ENCODE measurements around the gene C17orf67.

The C17orf67 gene

GRCh38 chr17:56833809-56834379, at the start of gene C17orf67, which contains the start of gene DGKE:
TSS of gene C17orf67 (minus strand) at chr17:56833920. CDS start at chr17:56815810, 18,110 bp downstream.
TSS of gene DGKE (plus strand) at chr17:56834151. CDS start at chr17:56834796, 645 bp downstream.
- DNase-seq = peak; percentile 89 to 95

- no peak for DNase-seq
These were observed 48.1 kb upstream of the C17orf67 start for GRCh38 chr17:56881685-56882295.

- DNase-seq = no peak
These were observed 46.9 kb upstream of the C17orf67 start for GRCh38 chr17:56880571-56880970.

DNA sequence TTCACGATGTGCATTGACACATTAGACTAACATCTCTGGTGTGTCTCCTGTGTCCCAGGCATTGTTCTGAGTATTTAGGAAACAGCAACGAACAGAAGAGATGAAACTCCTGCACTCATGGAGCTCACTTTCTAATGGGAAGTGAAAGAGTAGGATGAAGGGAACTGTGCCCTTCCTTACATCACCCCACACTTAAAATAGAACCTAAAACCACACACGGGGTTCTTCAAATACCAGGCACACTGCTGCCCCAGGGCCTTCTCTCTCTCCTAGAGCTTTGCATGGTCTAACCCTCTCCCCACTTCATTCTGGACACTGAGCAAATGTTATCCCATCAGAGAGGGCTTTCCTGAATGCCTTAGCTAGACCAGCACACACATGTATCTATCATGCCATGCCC, 46.4 kb upstream of the C17orf67 start:
- peak in 1 of 2 donors; percentile 33 for DNase-seq

DNA sequence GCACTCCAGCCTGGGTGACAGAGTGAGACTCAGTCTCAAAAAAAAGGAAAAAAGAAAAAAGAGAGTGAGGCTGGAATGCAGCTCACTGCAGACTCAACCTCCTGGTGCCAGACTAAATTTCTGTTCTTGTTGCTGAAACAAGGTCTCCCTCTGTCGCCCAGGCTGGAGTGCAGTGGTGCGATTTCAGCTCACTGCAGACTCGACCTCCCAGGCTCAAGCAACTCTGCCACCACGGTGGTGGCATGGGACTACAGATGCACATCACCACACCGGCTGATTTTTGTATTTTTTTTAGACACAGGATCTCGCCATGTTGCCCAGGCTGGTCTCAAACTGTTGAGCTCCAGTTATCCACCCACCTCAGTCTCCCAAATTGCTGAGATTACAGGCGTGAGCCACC, 45.6 kb upstream of the C17orf67 start:
- DNase-seq = no peak

GRCh38 chr17:56876766-56877179, 43.1 kb upstream of the C17orf67 start:
- no peak for DNase-seq

DNA sequence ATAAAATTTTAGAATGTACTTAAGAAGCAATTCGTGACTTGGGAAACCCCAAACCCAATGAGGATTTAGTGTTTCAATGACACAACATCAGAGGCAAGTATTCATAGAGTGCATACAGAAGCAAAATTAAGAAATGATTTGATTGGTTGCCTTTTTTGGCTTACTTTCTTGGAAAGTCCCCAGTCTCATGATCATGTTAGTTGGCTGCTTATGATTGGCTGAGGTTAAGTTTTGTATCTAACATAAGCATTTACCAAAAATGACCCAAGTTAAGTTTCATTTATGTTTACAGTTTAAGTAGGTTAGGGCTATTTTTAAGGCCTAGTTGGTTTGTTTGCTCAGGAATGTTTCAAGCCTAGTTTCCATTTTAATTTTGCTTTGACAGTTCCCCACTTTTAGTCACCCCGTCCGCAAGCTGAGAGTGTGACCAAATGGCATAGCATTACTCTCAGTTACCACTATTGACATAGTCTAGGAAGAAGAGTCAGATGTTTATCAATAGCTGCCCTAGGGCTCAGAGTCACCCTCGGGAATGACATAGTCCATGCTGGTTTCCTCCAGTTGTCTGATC, 36.4 kb upstream of the C17orf67 start:
- DNase-seq = peak; percentile 56 to 62

DNA sequence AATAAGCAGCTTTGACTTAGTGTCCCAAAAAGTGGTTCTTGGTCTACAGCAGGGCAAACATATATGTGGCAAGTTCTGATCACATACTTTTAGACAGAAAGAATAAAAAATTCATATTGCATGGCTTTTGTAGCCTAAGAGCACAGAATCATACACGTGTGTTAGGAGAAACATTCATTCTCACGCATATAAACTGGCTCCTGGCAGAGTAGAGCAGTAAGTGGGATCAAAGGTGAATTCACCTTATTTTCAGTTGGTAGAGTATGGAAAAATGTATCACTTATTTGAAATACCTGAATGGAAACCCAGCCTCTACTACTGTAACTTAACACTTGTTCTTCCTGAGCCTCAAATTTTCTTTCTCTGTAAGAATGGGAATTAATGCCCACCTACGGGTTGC, 35.0 kb upstream of the C17orf67 start:
- DNase-seq = no peak

- DNase-seq = peak in 1 of 2 donors; percentile 34
These were observed 34.2 kb upstream of the C17orf67 start for GRCh38 chr17:56867948-56868376.

DNA sequence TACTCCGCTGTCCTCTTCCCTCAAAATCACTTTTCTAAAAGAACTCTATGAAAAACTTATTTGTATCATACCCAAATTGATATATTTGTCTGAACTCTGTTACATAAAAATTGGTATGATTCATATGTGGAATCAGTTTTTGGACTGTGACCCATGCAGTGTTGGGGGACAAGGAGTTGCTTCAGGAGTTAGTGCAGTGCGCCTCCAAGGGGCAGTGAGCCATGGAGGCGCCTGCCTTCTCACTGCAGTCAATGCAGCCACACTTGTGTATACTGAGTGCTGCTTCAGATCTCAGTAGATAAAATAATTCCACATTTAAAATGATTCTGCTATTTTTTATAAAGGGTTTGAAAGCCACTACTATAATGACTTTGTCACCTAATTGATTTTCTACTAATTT, 32.8 kb upstream of the C17orf67 start:
- DNase-seq = no peak

GRCh38 chr17:56866076-56866475, 32.4 kb upstream of the C17orf67 start:
- DNase-seq = no peak

DNA sequence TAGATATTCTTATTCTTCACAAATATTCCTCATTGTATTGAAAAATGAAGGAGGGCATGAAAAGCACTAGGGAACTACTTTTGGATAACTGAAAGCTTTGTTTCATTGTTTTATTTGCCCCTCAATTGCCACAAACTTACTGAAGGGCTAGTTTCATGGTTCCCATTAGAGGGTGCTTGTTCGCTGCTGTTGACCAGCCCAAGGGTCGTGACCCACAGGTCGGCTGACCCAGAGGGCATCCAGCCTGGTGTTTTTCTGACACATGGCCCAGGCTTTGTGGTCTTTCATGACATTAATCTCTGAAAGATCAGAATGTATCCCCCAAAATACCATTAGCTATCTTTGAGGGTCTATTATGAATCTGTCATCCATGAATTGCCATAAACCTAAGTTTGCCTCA, 30.3 kb upstream of the C17orf67 start:
- DNase-seq = no peak

- no peak for DNase-seq
These were observed 28.2 kb upstream of the C17orf67 start for GRCh38 chr17:56861899-56862298.

- DNase-seq = no peak
These were observed 17.3 kb upstream of the C17orf67 start for GRCh38 chr17:56851008-56851407.

GRCh38 chr17:56850591-56850990, 16.9 kb upstream of the C17orf67 start:
- DNase-seq = no peak

GRCh38 chr17:56849131-56849530, 15.4 kb upstream of the C17orf67 start:
- DNase-seq = no peak

DNA sequence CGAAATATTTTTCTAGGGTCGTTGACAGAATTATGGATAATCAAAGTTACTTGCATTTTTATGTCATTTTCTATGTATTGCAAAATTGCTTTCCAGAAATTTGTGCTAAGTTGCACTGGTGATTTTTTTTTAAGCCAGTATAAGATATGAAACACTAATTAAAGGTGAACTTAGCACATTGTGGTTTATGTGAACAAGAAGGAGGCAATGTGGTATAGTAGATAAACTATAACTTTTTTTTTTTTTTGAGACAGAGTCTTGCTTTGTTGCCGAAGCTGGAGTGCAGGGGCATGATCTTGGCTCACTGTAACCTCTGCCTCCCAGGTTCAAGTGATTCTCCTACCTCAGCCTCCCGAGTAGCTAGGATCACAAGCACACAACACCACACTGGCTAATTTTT, 13.4 kb upstream of the C17orf67 start:
- DNase-seq = no peak

DNA sequence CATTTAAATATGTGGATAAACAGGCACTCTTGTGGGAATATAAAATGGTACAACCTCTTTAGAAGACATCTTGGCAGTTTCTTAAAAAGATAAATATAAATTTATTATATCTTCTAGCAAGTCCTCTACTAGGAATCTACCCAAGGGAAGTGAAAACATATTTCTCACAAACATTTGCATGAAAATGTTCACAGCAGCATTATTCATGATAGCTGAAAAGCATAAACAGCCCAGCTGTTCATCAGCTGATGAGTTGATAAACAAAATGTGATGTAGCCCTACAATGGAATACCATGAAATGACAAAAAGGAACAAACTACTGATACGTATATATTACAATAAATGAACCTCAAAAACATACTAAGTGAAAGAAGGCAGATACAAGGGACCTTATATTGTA, 12.2 kb upstream of the C17orf67 start:
- no peak for DNase-seq

DNA sequence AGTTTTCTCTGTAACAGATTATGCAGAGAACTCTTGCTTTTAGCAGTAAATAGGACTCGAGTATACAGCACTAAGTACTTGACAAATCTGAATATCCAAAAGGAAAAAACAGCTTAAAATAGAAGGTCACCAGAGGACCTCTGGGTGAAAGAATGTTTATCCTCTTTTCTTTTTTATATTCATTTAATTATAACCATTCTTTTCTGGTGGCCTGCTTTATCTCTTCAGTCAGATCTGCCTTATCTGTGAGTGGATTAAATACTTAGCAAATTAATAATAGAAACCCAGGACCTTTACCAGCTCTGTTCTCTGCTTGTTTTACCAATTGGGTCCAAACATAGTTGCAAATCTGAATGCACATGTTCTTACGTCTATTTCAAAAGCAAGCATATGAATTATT, 8.9 kb upstream of the C17orf67 start:
- no peak for DNase-seq

DNA sequence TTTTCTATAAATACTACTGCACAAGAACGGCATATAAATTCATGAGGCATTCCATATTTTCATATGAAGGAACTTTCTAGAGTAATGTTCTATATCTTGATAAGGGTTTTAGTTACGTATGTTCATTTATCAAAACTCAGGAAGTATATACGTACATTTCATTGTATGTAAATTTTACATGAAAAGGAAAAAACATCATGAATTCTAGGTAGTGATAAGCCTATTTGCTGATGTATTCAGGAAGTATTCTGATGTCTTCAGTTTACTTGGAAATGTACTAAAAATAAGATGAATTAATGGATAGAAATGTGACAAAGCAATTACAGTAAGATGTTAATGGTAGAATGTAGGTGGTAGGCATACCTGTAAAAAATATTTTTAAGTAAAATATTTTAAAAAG, 5.0 kb upstream of the C17orf67 start:
- DNase-seq = no peak

DNA sequence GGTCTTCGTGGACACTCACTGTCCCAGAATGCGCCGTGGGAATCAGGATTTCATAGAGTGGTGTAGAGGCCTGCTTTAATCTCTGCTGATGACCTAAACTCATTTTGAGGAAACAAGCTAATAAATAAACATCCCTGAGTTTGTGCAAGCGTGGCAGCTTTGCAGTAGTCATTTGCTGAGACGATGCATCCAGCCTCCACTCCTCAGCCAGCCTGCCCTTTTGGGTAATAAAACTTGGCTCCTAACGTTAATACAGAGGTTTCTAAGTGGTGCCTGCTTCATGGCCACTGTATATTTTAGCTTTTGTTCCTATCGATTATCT, 1.5 kb upstream of the C17orf67 start:
- DNase-seq = peak; percentile 37 to 53

GRCh38 chr17:56834380-56835263, 902 bp upstream of the C17orf67 start:
- DNase-seq = no peak

DNA sequence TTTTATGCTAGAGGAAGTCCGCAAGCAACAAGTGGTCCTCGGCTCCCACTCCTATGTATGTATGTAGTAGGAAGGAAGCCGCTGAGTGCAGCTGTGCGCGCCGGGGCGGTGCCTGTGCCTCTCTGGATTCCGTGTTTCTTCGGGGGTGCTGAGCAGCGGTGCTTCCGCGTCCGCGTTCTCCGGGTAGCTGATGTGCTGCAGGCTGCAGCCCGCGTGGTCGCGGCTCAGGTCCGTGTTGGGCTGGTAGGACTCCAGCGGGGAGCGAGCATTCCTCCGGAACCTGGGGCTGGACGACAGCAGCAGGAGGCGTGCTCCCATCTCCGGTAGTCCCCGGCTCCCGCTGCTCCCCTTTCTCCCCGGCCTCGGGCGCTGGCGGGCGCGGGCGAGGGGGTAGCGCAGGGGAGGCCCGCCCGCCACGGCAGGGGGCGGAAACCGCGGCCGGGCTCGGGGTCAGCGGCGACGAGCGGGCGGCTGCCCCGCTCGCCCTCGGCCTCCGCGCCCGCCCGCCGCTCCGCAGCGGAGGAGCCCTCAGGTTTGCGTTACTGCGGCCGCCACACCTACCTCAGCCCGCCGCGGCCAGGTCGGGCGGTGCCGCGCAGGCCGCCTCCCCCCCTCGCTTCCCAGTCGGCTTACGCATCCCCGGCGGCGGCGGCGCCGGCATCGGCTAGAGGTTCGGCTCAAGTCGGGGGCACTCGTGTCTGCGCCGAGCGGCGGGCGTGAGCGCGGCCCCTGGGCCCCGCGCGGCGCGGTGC, 487 bp downstream of the C17orf67 start:
- peak; percentile 52 to 55 for DNase-seq
